OCI-LY1 (cell line): ENCODE results near the gene PHF2.

Source experiments
- H2AFZ ChIP-seq: fragments of 200-600 bp; sonication (generic), shearing (Covaris generic); 2 replicates; pipeline ENCODE4 v1.6.0; 2014; ENCODE audit warnings: antibody characterized with exemption, mild to moderate bottlenecking, low read length
- H3F3A ChIP-seq: fragments of 200-600 bp; sonication (generic), shearing (Covaris generic); 2 replicates; pipeline ENCODE4 v1.6.0; 2014; ENCODE audit warnings: mild to moderate bottlenecking, antibody characterized with exemption, low read length, moderate library complexity; ENCODE audit not compliant: insufficient read depth
- H3K27ac ChIP-seq: fragments of 200-600 bp; sonication (generic); 2 replicates; pipeline ENCODE4 v1.5.1; 2014; ENCODE audit warnings: low read length, mixed run types, mild to moderate bottlenecking, low read depth; ENCODE audit not compliant: poor library complexity, severe bottlenecking
- H3K27me3 ChIP-seq: fragments of 200-600 bp; sonication (generic); 2 replicates; pipeline ENCODE4 v1.6.0; 2014; ENCODE audit warnings: antibody characterized with exemption, mild to moderate bottlenecking, low read length, moderate library complexity; ENCODE audit not compliant: insufficient read depth
- H3K36me3 ChIP-seq: fragments of 200-600 bp; sonication (generic); 2 replicates; pipeline ENCODE4 v1.6.1; 2014; ENCODE audit warnings: mild to moderate bottlenecking, antibody characterized with exemption, low read length, moderate library complexity, mixed read lengths; ENCODE audit not compliant: insufficient read depth
- H3K4me1 ChIP-seq: fragments of 200-600 bp; sonication (generic); 2 replicates; pipeline ENCODE4 v1.5.1; 2014; ENCODE audit warnings: mild to moderate bottlenecking, low read length, moderate library complexity; ENCODE audit not compliant: insufficient read depth, severe bottlenecking
- H3K4me2 ChIP-seq: fragments of 200-600 bp; sonication (generic), shearing (Covaris generic); 2 replicates; pipeline ENCODE4 v1.6.1; 2014; ENCODE audit warnings: low read length
- H3K4me3 ChIP-seq: fragments of 200-600 bp; sonication (generic); 2 replicates; pipeline ENCODE4 v1.5.1; 2014; ENCODE audit warnings: low read length, low read depth, mild to moderate bottlenecking, mixed read lengths; ENCODE audit not compliant: poor library complexity, severe bottlenecking
- H3K79me2 ChIP-seq: fragments of 200-600 bp; shearing (Covaris generic); 2 replicates; pipeline ENCODE4 v1.6.1; 2016; ENCODE audit warnings: mixed run types, low read length, mixed read lengths; ENCODE audit not compliant: insufficient read depth
- H3K9ac ChIP-seq: fragments of 200-600 bp; sonication (generic), shearing (Covaris generic); 2 replicates; pipeline ENCODE4 v1.6.1; 2014; ENCODE audit warnings: mild to moderate bottlenecking, low read length, mixed read lengths
- H3K9me2 ChIP-seq: fragments of 200-600 bp; sonication (generic), shearing (Covaris generic); 2 replicates; pipeline ENCODE4 v1.6.1; 2014; ENCODE audit warnings: low read depth, mild to moderate bottlenecking, low read length, mixed read lengths
- H3K9me3 ChIP-seq: fragments of 200-600 bp; shearing (Covaris generic); 2 replicates; pipeline ENCODE4 v1.6.1; 2014; ENCODE audit warnings: low read length, mixed read lengths
- H4K20me1 ChIP-seq: fragments of 200-600 bp; sonication (generic), shearing (Covaris generic); 2 replicates; pipeline ENCODE4 v1.6.0; 2016; ENCODE audit warnings: mild to moderate bottlenecking, low read length; ENCODE audit not compliant: insufficient read depth
- CTCF ChIP-seq: fragments of 200-600 bp; sonication (generic), shearing (Covaris generic); IDR thresholded peaks from 2 replicates; pipeline ENCODE4 v1.5.1; 2017; ENCODE audit warnings: mild to moderate bottlenecking, antibody characterized with exemption, low read length, moderate library complexity, mixed read lengths
- EZH2 ChIP-seq: fragments of 200-600 bp; sonication (generic), shearing (Covaris generic); IDR thresholded peaks from 2 replicates; pipeline ENCODE4 v1.8.0; 2017; ENCODE audit warnings: borderline replicate concordance, mixed run types, mild to moderate bottlenecking, antibody characterized with exemption, low read length, moderate library complexity, mixed read lengths

PHF2 gene

GRCh38 chr9:93678199-93679019, 102.0 kb downstream of the PHF2 start:
- no peaks in the 10 kb centered on the region for H3F3A ChIP-seq
- no peaks in the 10 kb centered on the region for H3K36me3 ChIP-seq
- H2AFZ ChIP-seq: no peak overlapping the region
- H3K4me2 ChIP-seq: no peak overlapping the region
- H4K20me1 ChIP-seq: no peaks in the 10 kb centered on the region
- no peak for TF ChIP-seq CTCF
- TF ChIP-seq EZH2: no peak
- H3K9ac ChIP-seq: no peak overlapping the region
- H3K9me3 ChIP-seq: no peaks in the 10 kb centered on the region
- H3K27me3 ChIP-seq: no peaks in the 10 kb centered on the region; the same call in 1 of the 2 replicates
- H3K4me1 ChIP-seq: no peaks in the 10 kb centered on the region
- H3K9me2 ChIP-seq: no peaks in the 10 kb centered on the region
- no peaks in the 10 kb centered on the region for H3K79me2 ChIP-seq
- H3K4me3 ChIP-seq: no peak overlapping the region
- no peak overlapping the region for H3K27ac ChIP-seq

GRCh38 chr9:93679536-93680442, 103.4 kb downstream of the PHF2 start:
- no peak overlapping the region for H3K4me3 ChIP-seq
- H4K20me1 ChIP-seq: no peaks in the 10 kb centered on the region
- H3K9me2 ChIP-seq: no peaks in the 10 kb centered on the region
- H3K79me2 ChIP-seq: no peaks in the 10 kb centered on the region
- H3K27ac ChIP-seq: no peak overlapping the region
- no peak overlapping the region for H2AFZ ChIP-seq
- H3K9me3 ChIP-seq: no peaks in the 10 kb centered on the region
- H3K9ac ChIP-seq: no peak overlapping the region
- no peaks in the 10 kb centered on the region for H3K4me1 ChIP-seq
- H3K36me3 ChIP-seq: no peaks in the 10 kb centered on the region
- H3K27me3 ChIP-seq: no peaks in the 10 kb centered on the region; the same call in 1 of the 2 replicates
- H3F3A ChIP-seq: no peaks in the 10 kb centered on the region
- H3K4me2 ChIP-seq: no peak overlapping the region
- TF ChIP-seq EZH2 (no peak), CTCF (no peak)

- H3K9ac ChIP-seq: no peak overlapping the region
Measured at GRCh38 chr9:93680443-93681268, 104.3 kb downstream of the PHF2 start.

More at GRCh38 chr9:93680443-93681268, 104.3 kb downstream of the PHF2 start:
- H3K4me2 ChIP-seq: no peak overlapping the region
- no peak overlapping the region for H3K27ac ChIP-seq
- no peaks in the 10 kb centered on the region for H3F3A ChIP-seq
- H2AFZ ChIP-seq: no peak overlapping the region
- no peaks in the 10 kb centered on the region for H3K9me3 ChIP-seq
- TF ChIP-seq CTCF (peak; percentile 6; the same call in 1 of the 2 replicates), EZH2 (no peak)
- H3K4me3 ChIP-seq: no peak overlapping the region
- no peaks in the 10 kb centered on the region for H3K36me3 ChIP-seq
- H3K4me1 ChIP-seq: no peaks in the 10 kb centered on the region
- no peaks in the 10 kb centered on the region; the same call in 1 of the 2 replicates for H3K27me3 ChIP-seq
- no peaks in the 10 kb centered on the region for H4K20me1 ChIP-seq
- H3K9me2 ChIP-seq: no peaks in the 10 kb centered on the region
- no peaks in the 10 kb centered on the region for H3K79me2 ChIP-seq
